Activated CD4-positive, alpha-beta T cell treated with anti-CD3 and anti-CD28 coated beads, Interleukin-2, Interleukin-4, amounts not matched to agents 100 ng/mL and 50 ng/mL, durations not matched to agents 16 hours and 8 hours (primary cell): ENCODE measurements around the gene LSS.

Source experiments
- DNase-seq: peaks from one replicate; pipeline ENCODE4 v3.0.0-alpha.2; 2020; ENCODE audit warnings: low spot score

LSS gene

GRCh38 chr21:46218906-46219590 lies 9.5 kb downstream of the LSS start:
- no peak for DNase-seq

GRCh38 chr21:46217511-46218196 lies 10.9 kb downstream of the LSS start:
- no peak for DNase-seq

GRCh38 chr21:46216132-46216747 lies 12.3 kb downstream of the LSS start:
- no peak for DNase-seq

GRCh38 chr21:46215436-46216131 lies 13.0 kb downstream of the LSS start:
- DNase-seq, result no peak

GRCh38 chr21:46214478-46215340 lies 13.9 kb downstream of the LSS start:
- DNase-seq, result no peak

GRCh38 chr21:46213620-46214286 lies 14.8 kb downstream of the LSS start:
- no peak for DNase-seq

GRCh38 chr21:46212721-46213484 lies 15.7 kb downstream of the LSS start:
- no peak for DNase-seq

- DNase-seq, result no peak
These were observed 16.5 kb downstream of the LSS start for GRCh38 chr21:46211786-46212720.

- DNase-seq, result no peak
These were observed 17.2 kb downstream of the LSS start for GRCh38 chr21:46211376-46211775.

GRCh38 chr21:46210378-46211136 lies 18.0 kb downstream of the LSS start:
- no peak for DNase-seq

GRCh38 chr21:46208761-46209721 lies 19.5 kb downstream of the LSS start:
- no peak for DNase-seq

GRCh38 chr21:46207920-46208591 lies 20.5 kb downstream of the LSS start:
- no peak for DNase-seq

GRCh38 chr21:46207006-46207919 lies 21.3 kb downstream of the LSS start:
- no peak for DNase-seq

- DNase-seq, result no peak
These were observed 22.2 kb downstream of the LSS start for GRCh38 chr21:46206163-46207005.

GRCh38 chr21:46205766-46206162 lies 22.8 kb downstream of the LSS start:
- no peak for DNase-seq
